HL-60 (cell line): ENCODE measurements around the gene RMDN2.

ENCODE experiments used
- POLR2AphosphoS5 ChIP-seq: IDR thresholded peaks from 2 replicates; pipeline ENCODE4 v1.6.1; 2012; ENCODE audit warnings: low read depth
- TF ChIP-seq, protein P1 (sequence below): IDR thresholded peaks from one replicate; pipeline ENCODE4 v1.5.1; 2011; ENCODE audit warnings: low read length, control low read depth, inconsistent platforms; ENCODE audit not compliant: insufficient read depth

DNA sequence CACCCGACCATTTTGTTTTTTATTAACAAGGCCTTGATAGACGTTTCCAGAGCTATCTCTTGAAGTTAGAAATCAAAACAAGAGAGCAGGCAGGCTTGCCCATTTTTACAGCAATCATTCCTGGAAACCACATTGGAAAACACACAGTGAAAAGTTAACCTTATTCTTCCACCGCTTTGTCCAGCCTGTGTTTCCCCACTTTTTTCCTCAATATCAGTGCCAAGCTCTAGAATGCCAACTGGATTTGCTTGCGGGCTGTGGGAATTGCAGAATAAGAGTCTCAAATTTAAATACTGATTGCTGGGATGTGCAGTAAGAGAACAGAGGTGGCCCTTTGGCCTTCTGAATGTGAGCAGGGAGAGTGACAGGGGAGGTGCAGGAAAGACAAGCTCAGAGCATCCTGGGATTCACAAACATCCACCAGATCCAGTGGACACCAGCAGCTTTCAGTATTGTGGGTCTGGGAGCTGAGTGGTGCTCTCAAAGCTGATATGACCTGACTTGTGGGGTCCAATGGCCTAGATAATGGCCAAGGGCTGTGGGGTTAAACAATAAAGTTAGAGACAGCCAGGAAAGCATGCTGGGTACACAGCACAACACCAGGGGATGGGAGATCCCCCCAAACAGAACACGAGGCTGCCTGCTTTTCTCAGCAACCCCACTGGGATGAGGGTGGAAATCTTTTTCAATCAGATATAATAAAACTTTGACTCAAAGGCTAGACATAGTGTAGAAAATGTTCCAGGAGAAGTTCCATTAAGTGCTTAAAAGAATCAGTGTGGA lies 135.3 kb downstream of the RMDN2 start:
- no peak for TF ChIP-seq POLR2AphosphoS5
- TF ChIP-seq, protein P1, sequence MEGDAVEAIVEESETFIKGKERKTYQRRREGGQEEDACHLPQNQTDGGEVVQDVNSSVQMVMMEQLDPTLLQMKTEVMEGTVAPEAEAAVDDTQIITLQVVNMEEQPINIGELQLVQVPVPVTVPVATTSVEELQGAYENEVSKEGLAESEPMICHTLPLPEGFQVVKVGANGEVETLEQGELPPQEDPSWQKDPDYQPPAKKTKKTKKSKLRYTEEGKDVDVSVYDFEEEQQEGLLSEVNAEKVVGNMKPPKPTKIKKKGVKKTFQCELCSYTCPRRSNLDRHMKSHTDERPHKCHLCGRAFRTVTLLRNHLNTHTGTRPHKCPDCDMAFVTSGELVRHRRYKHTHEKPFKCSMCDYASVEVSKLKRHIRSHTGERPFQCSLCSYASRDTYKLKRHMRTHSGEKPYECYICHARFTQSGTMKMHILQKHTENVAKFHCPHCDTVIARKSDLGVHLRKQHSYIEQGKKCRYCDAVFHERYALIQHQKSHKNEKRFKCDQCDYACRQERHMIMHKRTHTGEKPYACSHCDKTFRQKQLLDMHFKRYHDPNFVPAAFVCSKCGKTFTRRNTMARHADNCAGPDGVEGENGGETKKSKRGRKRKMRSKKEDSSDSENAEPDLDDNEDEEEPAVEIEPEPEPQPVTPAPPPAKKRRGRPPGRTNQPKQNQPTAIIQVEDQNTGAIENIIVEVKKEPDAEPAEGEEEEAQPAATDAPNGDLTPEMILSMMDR: no peak
